GM06990 (cell line): ENCODE results near the gene ENTPD2.

Experiments
- DNase-seq: peaks from one replicate; pipeline ENCODE4 v3.0.0-alpha.2; 2011; ENCODE audit not compliant: insufficient read length; ENCODE audit errors: extremely low read depth
- H3K27me3 ChIP-seq: replicated peaks from 2 replicates; pipeline ENCODE4 v1.6.0; 2011; ENCODE audit warnings: low read length; ENCODE audit not compliant: control insufficient read depth, insufficient read depth
- H3K36me3 ChIP-seq: 2 replicates; pipeline ENCODE4 v1.5.1; 2011; ENCODE audit warnings: low read length; ENCODE audit not compliant: control insufficient read depth, insufficient read depth
- H3K4me3 ChIP-seq: replicated peaks from 2 replicates; pipeline ENCODE4 v1.5.1; 2011; ENCODE audit warnings: low read depth, mild to moderate bottlenecking, control low read depth, low read length
- CTCF ChIP-seq: IDR thresholded peaks from 2 replicates; pipeline ENCODE4 v1.5.1; 2011; ENCODE audit warnings: low read length, control low read depth, mild to moderate bottlenecking, inconsistent platforms; ENCODE audit not compliant: insufficient read depth, poor library complexity, severe bottlenecking

Gene ENTPD2

GRCh38 chr9:137019891-137020683 lies 33.8 kb downstream of the ENTPD2 start:
- DNase-seq: no peak
- Histone ChIP-seq H3K27me3 (no peaks in the 10 kb centered on the region), H3K4me3 (no peak overlapping the region), H3K36me3 (no peaks in the 10 kb centered on the region)
- TF ChIP-seq CTCF: no peak

- Histone ChIP-seq H3K36me3 (no peaks in the 10 kb centered on the region), H3K27me3 (no peaks in the 10 kb centered on the region)
- no peak for TF ChIP-seq CTCF
Observed at GRCh38 chr9:137018761-137019559, 34.9 kb downstream of the ENTPD2 start.

GRCh38 chr9:137017791-137018497 lies 35.9 kb downstream of the ENTPD2 start:
- H3K27me3 ChIP-seq: no peaks in the 10 kb centered on the region
- no peak overlapping the region for H3K4me3 ChIP-seq
- no peaks in the 10 kb centered on the region for H3K36me3 ChIP-seq
- no peak for DNase-seq
- TF ChIP-seq CTCF: no peak

More at GRCh38 chr9:137018761-137019559, 34.9 kb downstream of the ENTPD2 start:
- H3K4me3 ChIP-seq: no peak overlapping the region
- DNase-seq: no peak

GRCh38 chr9:137017071-137017470 lies 36.8 kb downstream of the ENTPD2 start:
- Histone ChIP-seq H3K27me3 (no peaks in the 10 kb centered on the region), H3K4me3 (no peak overlapping the region), H3K36me3 (no peaks in the 10 kb centered on the region)
- no peak for TF ChIP-seq CTCF
- DNase-seq: no peak

- no peak for TF ChIP-seq CTCF
Observed at GRCh38 chr9:137016436-137016835, 37.4 kb downstream of the ENTPD2 start.

More at GRCh38 chr9:137016436-137016835, 37.4 kb downstream of the ENTPD2 start:
- no peaks in the 10 kb centered on the region for H3K27me3 ChIP-seq
- DNase-seq: no peak
- no peak overlapping the region for H3K4me3 ChIP-seq
- H3K36me3 ChIP-seq: no peaks in the 10 kb centered on the region
